NCI-H748 (cell line): Measurements from ENCODE around the gene GSDME.

Experiments
- DNase-seq: peaks from one replicate; lab custom pipeline; 2025; ENCODE audit not compliant: unreplicated experiment; lab: John Stamatoyannopoulos, UW

GSDME gene

DNA sequence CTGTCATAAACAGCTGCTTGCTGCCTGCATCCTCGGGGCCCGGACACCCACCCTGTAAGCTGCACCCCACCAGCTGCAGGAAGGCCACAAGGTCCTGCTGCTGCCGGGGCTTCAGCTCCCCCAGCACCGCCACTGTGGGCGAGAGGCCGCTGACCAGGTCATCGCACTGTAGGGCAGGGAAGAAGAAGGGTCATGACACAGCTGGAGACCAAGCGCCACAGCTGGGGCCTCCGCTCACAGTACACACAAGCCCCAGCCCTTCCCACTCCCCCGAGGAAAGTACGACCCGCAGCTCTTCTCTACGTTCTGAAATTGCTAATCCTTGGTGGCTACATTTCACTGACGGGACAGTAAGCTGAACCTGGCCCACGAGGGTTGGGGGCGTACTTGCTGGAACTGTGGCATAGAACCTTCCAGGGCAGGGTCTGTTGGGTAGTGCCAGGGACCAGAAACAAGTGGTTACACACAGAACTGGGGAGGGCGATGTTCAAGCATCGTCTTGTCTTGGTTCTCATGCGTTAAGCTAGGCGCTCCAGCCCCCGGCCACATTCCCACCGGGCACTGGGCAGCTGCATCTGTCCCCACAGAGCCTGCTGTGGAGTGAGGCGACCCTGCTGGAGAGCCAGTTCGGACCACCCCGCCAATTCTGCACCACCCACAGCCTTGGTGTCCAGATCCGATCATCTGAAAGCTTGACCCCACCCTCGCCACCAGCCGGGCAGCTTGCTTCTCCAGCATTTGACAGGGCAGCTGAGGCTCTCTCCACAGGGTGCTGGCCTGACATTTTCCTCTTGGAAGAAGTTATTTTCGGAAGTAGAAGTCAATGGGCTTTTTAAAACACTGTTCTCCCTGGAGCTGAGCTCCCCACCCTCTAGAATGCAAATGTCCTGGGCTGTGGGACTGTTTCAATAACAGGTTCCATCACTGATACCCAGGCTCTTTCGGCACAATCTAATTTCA, 50.8 kb downstream of the GSDME start:
- no peak for DNase-seq

DNA sequence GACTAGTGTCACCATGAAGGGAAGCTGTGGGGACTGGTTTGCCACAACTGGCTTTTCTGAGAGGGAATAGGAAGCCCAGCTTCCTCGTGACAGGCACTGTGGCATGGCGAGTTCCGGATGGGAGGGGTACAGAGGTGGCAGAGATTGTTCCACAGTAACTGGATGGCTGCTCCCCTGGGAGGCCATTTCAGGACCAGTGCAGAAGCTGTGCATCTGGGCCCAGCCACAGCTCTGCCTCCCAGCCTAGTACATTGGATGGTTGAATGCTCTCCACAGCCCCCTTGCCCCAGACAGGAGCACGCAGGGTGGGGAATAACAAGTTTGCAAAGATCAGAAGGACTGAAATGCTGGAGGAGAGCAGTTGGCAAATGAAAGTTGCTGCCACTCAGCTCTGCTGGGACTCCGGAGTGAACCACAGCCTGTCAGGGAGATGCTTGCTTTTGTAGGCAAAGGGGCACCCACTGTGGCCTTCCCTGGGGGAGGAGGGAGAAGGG, 51.8 kb downstream of the GSDME start:
- DNase-seq = no peak

DNA sequence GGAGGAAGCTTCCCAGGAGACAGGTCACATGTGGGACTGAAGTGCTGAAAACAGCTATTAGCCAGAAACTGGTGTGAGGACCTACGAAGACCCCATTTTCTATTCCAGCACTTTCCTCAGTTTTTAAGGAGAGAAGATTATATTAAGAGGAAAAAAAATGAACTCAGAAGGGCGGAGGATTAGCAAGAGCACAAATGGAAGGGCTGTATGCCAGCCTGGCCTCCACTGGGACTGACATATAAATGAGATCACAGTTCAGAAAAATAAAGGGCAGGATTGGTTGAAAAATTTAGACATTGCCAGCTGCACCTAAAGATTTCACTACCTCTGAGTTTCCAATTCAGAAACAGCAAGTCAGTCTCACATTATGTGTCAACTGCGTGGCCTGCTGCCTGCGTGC, 53.0 kb downstream of the GSDME start:
- no peak for DNase-seq

DNA sequence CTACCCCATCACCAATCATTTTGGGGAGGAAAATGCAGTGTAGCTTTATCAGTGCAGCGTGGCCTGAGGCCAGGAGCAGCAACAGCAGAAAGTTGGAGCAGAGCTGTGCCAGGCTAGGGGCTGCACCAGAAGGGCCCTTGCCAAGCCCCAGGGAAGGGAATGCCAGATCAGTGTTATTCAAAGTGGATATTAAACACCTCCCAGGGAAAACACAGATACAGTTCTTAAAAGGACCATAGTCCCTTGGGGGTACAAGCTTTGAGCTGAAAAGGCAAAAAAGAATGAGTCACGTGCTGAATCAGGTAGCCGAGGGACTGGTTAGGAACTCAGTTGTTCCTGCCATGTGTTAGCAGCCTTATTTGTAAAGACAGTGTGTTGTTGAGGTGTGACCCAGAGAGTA, 54.0 kb downstream of the GSDME start:
- DNase-seq = no peak

DNA sequence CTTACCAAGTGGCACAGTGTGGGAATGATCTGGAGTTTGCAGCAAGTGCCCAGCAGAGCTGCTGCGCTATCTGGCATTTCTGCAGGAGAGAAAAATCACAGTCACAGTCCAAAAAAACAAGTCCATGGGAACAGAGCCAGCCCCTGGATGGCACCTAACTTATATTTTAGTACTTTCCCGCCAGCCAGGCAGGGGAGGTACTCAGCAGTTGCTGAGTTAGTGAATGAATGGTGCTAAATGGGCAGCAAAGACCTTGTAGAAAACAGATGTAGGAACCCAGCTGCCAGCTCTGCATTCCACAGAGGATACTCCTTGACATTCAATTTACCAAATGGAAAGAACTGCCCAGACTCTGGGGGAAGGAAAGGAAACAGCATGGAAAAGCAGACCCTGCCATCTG, 54.5 kb downstream of the GSDME start:
- no peak for DNase-seq

DNA sequence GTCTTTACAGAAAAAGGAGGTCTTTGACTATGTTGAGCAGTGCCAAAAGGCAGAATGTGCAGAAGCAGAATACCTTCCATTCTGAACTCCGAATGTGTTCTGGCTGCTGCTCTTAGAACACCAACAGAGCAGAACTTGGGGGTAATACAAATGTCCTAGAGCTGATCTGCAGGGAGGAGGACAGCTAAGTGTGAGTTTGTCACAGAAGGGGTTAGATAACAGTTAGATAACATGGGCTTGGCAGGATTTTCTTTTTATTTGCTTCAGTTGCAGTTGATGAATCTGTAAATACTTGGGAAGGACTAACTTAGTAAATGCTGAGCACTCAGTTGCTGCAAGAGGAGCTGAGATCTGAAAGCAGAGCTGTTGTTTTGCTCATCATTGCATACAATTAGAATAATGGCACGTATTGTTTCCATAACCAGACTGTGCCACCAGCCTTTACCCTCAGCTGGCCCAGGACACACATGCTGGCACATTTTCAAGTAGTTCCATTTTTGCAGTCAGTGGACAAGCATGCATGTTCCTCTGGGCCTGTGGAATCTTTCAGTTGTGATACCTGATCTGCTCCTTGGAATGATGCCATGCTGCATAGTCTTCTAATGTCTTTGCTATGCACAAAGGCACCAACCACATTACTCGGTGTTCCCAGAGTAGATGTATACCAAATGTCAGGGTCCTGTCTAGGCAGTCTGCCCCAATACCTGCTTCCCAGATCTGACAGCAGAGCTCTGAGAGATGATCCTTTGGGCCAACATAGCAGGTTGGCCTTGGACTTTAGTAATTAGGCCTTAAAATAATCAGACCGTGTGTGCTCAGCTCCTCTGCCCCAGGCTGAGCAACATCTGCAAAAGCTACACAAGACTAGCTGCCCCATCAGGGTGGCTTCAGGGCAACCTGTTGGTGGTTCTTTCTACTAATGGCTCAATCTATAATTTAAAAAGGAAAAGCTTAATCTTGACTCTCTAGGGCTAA, 55.7 kb downstream of the GSDME start:
- DNase-seq = no peak

DNA sequence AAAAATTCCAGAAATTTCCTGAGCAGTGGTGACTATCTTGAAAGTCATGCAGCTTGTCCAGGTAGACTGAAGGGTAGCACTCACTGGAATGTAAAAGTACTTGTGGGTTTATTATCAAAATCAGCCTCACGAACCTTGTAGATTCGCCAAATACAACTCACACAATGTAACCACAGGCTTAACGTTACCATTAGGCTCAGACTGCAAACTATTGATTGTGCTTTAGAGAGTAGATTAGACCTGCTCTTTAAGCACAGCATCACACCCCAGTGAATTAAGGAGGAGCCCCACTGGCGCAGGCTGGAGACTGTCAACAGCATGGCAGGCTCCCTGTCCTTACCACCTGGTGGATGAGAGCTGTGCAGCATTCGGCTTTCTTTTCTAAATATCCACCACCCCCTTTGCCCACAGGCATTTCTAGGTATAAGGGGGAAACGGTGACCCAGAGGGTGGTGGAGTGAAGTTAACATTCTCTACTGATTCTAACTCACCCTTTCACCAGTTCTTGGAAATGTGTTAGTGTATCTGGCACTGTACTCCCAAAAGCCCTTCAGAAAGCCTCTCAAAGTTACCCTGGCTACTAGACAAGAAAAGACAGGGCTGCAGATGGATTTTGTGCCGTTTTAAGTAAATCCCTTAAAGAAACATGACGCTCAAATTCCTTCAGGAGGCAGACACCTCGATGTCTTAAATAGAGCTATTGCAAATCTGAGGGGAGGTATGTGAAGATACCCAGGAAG, 56.6 kb downstream of the GSDME start:
- DNase-seq = no peak

DNA sequence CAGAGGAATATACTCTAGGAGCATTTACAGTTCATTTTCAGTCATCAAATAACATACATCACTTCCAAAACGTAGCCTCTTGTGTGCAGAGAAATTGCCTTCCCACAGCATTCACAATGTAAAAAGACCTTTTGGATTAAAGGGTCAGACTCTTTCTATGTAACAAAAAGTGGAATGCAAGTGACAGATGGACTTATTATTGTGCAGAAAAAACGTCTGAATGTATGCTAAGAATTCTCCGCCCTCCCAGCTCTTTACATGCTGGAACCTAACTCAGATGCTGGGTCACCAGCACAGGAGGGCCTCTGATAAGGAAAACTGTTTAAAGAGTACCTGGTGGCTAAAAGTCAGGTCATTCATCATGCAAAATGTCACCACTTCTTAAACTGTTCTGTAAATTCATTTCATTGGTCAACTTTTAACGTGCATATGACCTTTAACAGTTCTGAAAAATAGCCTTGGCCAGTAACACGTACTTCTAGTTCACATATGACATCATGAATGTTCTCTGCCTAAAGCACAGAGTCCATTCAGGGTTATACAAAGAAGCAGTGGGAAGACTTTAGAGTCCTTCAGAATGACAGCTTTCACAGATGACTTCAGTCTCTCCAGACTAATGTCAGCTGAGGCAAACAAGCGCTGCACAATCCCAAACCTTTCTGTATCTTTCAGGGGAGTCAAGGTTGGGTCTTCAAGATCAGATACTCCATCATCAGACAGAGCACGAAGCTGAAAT, 58.6 kb downstream of the GSDME start:
- no peak for DNase-seq

DNA sequence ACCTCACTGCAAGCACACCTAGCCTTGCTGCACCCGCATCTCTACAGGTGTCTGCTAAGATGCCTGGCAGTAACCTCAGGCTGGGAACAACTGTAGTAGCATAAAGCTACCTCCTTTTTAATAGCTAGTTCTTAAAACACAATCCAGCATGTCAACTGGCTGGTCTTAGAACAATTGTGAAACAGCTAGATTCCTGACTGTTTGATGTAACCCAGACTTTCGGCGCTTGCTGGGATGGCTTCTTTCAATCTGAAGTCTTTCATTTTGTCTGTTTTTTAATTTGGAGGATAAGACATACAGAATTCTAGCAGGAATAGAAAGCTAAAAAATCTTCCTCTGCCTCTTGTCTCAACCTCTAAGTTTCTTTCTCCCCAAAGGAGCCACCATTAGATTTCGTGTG, 59.8 kb downstream of the GSDME start:
- no peak for DNase-seq

DNA sequence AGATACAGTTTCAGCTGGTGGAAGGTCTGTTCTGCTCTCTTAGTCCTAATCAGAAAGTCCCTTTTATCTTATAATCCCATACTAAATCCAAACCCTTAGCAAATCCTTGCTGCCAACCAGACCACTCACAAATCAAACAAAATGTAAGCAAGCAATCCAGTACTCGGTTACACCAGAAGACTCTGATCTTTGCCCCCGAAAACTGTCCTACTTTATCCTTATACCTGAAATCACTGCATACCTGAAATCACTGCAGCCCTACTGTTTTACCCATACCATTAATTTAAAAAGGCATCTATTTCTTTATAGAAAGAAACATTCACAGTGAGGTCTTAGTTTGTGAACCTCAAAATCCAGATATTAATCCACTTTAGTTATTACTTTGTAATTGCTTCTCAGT, 64.7 kb downstream of the GSDME start:
- no peak for DNase-seq

DNA sequence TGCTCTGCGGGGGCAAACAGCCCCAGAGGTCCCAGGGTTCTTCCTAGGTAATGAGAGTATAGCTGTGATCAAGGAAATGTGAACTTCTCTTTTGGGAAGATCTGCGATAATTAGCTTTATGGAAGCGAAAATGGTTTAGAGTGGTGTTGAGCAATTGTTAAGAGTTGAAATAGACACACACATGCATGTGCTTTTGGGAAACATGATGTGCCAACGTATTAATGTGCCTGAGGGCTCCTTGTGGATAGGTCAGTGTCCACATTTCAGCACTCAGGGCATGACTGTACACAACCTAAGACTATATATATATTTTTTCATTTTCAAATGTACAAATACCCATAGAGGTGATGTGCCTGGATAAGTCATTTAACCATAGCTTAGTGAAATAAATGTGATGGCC, 67.0 kb downstream of the GSDME start:
- no peak for DNase-seq

DNA sequence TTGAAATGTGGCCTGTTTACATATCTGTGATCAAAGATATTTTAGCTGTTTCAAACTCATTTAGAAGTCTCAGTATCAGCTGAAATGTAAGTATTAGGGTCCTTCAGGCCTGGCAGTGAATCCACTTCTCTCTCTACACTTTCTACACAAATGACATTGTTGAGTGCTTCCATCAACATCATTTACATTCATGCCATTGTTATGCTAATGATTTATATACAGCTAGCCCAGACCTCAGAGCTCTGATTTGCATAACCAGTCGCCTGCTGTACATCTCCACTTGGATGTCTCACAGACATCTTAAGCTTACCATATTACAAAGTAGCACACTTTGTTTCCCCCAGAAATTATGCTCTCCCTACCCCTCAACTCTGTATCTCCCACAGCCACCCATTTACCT, 71.6 kb downstream of the GSDME start:
- no peak for DNase-seq

DNA sequence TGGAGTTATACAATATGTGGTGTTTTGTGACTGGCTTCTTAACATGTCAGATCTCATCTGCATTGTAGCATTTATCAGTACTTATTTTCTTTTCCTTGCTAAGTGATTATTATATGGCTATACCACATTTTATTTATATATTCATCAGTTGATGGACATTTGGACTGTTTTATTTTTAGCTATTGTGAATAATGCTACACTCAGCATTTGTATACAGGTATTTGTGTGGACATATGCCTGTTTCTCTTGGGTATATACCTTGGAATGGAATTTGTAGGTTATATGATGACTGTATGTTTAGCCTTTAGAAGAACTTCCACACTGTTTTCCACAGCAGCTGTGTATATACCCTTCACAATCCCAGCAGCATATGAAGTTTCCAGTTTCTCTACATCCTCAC, 86.5 kb downstream of the GSDME start:
- no peak for DNase-seq

DNA sequence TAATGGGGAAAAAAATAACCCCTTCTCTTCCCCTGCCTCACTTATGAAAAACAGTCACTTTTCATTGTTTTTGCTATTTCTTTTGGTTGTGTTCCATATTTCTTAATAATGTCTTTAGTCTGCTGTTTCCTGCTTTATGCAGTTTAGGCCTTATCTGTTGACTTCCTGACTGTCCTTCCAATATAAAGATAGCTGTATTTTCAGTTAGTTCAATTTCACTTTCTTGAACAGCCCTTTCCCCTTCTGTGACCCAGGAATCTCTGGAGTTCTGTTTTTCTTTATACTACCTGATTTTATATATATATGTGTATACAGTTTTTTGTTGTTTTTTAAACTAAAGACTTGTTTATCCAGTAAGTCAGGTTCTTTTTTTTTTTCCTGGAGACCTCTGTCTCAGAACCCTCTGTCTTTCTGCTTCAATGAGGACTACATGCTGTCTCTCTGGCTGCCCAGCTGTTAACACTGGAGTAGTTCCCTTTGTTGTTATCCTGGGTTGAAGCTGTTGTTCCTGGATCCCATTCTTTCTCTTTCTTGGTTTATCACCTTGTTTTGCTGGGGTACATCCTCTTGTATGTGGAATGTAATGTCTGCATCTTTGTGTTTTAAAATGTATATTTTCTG, 87.2 kb downstream of the GSDME start:
- no peak for DNase-seq

DNA sequence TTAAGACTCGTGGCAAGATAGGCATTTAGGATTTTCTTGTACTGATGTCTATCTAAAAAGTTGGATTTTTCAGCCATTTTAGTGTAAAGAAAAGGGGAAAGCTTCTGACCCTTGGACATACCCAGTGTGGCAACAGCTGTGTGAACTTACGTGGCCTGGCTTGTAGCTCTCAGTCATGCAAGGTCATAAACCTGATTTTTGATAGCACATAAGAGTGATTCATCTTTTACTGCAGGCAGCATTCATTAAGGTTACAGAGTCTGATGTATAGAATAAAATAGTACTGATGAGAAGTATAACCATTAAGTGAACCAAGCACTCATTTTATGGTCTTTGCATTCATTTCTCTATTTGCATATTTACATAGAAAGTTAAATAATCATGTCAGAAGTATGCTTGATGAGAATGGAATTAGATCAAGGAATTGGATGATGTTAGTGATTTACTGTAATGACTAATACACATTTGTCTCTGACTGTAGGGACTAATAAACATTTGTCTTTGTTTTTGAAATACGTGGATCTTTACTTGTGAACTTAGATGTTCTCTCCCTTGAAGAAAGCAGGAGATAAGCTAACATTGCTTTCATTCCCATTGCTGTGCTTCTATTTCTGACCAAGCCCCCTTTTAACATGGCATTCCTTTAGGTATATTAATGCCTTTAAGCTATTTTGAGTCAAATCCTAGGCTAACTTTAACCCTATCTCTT, 88.2 kb downstream of the GSDME start:
- no peak for DNase-seq

DNA sequence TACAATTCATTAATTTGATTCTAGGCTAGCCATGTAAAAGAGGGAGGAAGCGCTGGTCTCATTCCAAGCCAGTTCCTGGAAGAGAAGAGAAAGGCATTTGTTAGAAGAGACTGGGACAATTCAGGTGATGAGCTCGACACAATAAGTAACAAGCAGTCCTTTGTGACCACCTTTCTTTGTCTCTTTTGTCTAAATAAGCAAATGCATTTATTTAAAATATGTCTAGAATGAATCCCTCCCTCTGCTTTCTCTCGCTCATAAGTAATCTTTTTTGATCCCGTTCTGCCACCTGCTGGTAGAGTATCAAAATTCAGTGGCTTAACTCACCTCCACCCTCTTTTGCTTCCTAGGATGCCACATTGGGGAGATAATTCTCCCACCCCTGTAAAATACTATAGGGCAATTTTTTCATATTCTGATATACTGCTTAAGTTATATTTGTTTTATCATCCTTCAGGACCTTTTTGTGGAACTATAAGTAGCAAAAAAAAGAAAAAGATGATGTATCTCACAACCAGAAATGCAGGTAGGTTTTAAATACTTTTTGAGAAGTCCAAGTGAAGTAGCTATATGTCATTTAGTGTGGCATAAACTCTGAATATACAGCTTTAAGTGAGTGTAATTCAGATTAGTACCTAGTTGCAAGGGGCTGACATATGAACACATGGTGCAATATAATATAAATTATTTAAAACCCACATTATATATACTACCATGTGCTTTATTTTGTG, 91.5 kb downstream of the GSDME start:
- peak; percentile 62 for DNase-seq

DNA sequence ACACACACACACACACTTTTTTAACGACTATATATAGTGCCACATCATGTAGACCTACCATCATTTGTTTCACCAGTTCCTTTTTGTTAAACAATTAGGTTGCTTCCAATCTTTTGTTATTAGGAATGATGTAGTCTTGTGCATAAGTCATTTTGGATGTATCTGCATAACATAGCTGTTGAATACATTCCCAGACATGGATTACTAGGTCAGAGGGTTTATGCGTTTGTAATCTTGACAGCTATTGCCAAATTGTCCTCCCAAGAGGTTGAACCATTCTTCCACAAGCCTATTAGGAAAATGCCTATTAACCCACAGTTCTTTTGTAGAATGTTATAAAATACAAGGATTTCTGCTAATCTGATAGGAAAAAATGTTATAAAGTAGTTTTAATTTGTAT, 96.7 kb downstream of the GSDME start:
- no peak for DNase-seq

DNA sequence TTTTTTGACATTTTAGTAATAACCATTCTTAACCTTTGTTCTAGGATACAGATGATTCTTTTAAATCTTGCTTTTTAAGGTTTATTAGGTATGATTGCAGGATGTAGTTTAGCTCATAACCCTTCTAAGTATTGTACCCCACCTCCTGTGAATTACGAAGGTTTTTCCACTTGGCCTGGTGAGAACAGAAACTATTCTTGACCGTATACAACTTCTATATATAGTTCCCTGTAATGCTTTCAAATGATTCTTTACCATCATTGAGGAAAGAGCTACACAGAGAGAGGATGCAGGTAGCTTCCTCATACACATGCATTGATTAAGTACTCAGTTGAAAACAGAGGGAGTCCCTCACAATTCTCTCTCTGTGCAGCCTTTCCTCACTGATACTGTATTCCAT, 97.8 kb downstream of the GSDME start:
- DNase-seq = no peak

DNA sequence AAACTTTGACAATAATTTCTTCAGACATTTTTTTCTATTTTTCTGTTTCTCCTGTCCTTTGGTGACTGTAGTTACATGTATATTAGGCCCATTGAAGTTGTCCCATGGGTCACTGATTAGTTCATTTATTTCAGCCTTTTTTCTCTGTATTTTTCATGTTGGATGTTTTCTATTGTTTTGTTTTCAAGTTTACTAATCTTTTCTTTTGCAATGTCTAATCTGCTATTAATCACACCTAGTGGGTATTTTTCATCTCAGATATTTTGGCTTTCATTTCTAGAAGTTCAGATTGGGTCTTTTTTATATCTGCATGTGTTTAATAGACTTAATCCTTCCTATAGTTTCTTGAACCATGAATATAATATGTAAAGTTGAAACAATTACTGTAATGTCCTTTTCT, 99.3 kb downstream of the GSDME start:
- no peak for DNase-seq
